T follicular helper cell (primary cell): Measurements from ENCODE around the gene ANXA5.
"Not testable (repeated sequence)": the region's sequence is repeated elsewhere in the genome, so short reads cannot be mapped to it uniquely, and the experiment has no call there.

Source experiments
- DNase-seq: peaks from one replicate; pipeline ENCODE4 v3.0.0-alpha.2; 2020; ENCODE audit warnings: low read depth

Gene ANXA5

GRCh38 chr4:121679267-121679666, 17.5 kb downstream of the ANXA5 start:
- DNase-seq, result no peak

GRCh38 chr4:121677524-121677923, 19.3 kb downstream of the ANXA5 start:
- DNase-seq, result no peak

GRCh38 chr4:121676345-121677075, 20.3 kb downstream of the ANXA5 start:
- DNase-seq, result no peak

GRCh38 chr4:121675715-121676114, 21.1 kb downstream of the ANXA5 start:
- DNase-seq, result no peak

- no peak for DNase-seq
Observed at GRCh38 chr4:121674696-121675095, 22.1 kb downstream of the ANXA5 start.

- no peak for DNase-seq
Observed at GRCh38 chr4:121674191-121674590, 22.6 kb downstream of the ANXA5 start.

GRCh38 chr4:121669163-121669550, 27.6 kb downstream of the ANXA5 start:
- DNase-seq, result no peak

GRCh38 chr4:121668368-121669162, 28.2 kb downstream of the ANXA5 start:
- DNase-seq, result no peak

- no peak for DNase-seq
Observed at GRCh38 chr4:121666091-121666679, 30.6 kb downstream of the ANXA5 start.

GRCh38 chr4:121665371-121665770, 31.4 kb downstream of the ANXA5 start:
- no peak for DNase-seq

- no peak for DNase-seq
Observed at GRCh38 chr4:121662225-121662624, 34.6 kb downstream of the ANXA5 start.

- DNase-seq, result not testable (repeated sequence)
Observed at GRCh38 chr4:121660175-121660933, 36.4 kb downstream of the ANXA5 start.

- DNase-seq, result no peak
Observed at GRCh38 chr4:121658125-121658524, 38.7 kb downstream of the ANXA5 start.

GRCh38 chr4:121656269-121656641, 40.5 kb downstream of the ANXA5 start:
- no peak for DNase-seq

- DNase-seq, result no peak
Observed at GRCh38 chr4:121655320-121656268, 41.2 kb downstream of the ANXA5 start.

- no peak for DNase-seq
Observed at GRCh38 chr4:121654738-121655137, 42.0 kb downstream of the ANXA5 start.

- no peak for DNase-seq
Observed at GRCh38 chr4:121653986-121654385, 42.8 kb downstream of the ANXA5 start.

- no peak for DNase-seq
Observed at GRCh38 chr4:121653214-121653613, 43.6 kb downstream of the ANXA5 start.

GRCh38 chr4:121651597-121651996, 45.2 kb downstream of the ANXA5 start:
- DNase-seq, result no peak

- no peak for DNase-seq
Observed at GRCh38 chr4:121650741-121651140, 46.0 kb downstream of the ANXA5 start.

GRCh38 chr4:121648516-121648915, 48.3 kb downstream of the ANXA5 start:
- DNase-seq, result no peak
